DOHH2 (cell line): ENCODE measurements around the gene WNT10A.

Experiments used
- CTCF ChIP-seq: fragments of 200-600 bp; sonication (generic); IDR thresholded peaks from one replicate; pipeline ENCODE4 v1.5.1; 2014; ENCODE audit warnings: antibody characterized with exemption, mild to moderate bottlenecking, low read depth, low read length; ENCODE audit not compliant: poor library complexity, severe bottlenecking
- EZH2phosphoT487 ChIP-seq: fragments of 200-600 bp; sonication (generic); IDR thresholded peaks from 2 replicates; pipeline ENCODE4 v1.6.1; 2017; ENCODE audit warnings: borderline replicate concordance, mild to moderate bottlenecking, antibody characterized with exemption, low read length, moderate library complexity, mixed read lengths

- TF ChIP-seq CTCF (no peak), EZH2phosphoT487 (no peak)
Measured at GRCh38 chr2:218902427-218902826, 21.8 kb downstream of the WNT10A start.
